Glomerular endothelial cell (primary cell): ENCODE results near the gene NFATC2. TPM values are rescaled to one million over a fixed set of nuclear protein-coding genes. Genes with fewer than 3 reads are reported as not detected.

Source experiments
- DNase-seq: peaks from one replicate; pipeline ENCODE4 v3.0.0-alpha.2; 2011; ENCODE audit warnings: low read depth, low spot score; ENCODE audit errors: extremely low read depth
- total RNA-seq: library from RNA; depleted of rRNA; stranded (reverse); fragments of >200 nt; gene quantifications from 2 replicates; pipeline ENCODE4 v1.2.3, GENCODE V29; 2015

NFATC2 gene
- total RNA-seq, 1 donor from 2014 or later, result 21.6 TPM

DNA sequence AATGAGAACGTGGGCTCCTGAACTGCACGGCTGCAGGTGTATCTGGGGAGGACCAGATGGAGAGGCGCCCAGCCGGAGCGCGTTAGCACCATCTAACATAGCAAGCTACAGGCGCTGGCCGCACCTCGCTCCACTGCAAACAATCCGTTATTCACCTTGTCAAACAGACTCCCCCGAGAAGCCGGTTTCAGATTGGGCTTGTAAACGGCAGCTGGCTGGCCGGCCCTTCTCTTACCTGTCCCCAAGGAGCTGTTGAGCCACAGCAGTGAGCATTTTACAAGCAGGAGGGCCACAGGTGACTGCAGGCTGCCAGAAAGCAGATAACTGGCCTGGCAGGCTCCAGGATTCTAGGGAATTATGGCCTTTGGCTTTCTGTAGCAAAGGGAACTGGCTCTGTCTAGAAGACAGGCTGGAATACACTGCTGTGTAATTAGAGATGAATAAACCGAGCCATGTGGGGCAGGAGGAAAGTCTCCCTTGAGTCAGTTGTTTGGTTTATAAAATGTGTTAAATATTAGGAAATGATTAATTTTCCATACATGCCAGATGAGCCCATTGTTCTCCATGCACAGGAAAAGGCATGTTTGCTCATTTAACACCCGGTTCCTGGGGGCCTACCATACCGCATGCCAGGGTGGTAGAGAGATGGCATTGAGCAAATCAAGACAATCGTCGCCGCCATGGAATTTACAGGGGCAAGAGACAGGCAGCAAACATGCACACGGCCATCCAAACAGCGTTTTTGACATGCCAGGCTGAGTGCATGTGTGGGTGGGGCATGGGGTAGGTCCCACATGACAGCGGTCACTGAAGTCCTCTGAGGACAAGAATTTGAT is 159.3 kb downstream of the NFATC2 start:
- peak; percentile 60 for DNase-seq

DNA sequence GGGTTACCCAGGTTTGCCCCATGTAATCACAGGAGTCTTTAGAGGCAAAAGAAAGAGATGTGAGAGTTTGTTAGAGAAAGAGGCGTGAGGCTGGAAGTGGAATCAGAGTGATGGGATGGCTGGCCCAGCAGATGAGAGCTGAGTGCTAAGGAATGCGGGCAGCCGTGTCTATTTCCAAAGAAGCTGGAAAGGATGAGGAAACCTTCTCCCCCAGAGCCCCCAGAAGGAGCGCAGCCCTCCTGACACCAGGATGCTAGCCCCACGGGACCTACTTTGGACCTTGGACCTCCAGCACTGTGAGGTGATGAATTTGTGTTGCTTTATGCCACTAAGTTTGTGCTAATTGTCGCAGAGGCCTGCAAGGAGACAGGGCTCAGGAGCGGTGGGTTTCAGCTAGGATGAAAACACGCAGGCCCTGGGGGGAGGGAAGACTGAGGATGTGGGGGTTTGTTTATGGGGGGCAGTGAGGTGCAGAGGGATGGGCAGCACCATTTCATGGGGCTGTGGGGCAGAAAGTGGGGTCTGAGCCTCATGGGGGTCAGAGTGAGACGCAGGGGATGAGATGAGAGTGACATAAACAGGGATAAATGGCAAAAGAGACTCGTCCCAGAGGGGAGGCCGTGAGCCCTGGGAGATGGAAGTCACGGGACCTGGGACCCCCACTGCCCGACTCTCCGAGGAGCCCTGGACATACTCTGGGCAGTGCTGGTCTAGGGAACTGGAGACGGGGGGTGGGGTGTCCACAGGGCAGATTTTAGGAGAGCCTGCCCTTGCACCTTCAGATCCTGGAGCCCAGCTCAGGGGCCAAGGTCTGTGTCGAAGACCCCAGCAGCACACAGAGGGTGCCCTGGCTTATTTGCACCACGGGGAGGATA is 160.2 kb downstream of the NFATC2 start:
- DNase-seq, result no peak

DNA sequence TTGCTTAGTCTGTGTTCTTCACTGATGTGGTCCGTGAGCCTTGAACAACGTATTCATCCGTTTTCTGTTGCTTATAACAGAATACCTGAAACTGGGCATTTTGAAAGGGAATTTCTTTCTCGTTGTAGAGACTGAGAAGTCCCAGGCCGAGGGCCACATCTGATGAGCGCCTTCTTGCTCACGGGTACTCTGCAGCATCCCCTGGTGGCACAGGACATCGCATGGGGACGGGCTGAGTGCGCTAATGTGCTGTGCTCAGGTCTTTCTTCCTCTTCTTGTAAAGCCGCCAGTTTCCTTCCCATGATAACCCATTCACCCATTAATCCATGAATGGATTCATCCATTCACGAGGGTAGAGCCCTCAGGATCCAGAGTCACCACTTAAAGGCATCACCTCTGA is 161.0 kb downstream of the NFATC2 start:
- no peak for DNase-seq

DNA sequence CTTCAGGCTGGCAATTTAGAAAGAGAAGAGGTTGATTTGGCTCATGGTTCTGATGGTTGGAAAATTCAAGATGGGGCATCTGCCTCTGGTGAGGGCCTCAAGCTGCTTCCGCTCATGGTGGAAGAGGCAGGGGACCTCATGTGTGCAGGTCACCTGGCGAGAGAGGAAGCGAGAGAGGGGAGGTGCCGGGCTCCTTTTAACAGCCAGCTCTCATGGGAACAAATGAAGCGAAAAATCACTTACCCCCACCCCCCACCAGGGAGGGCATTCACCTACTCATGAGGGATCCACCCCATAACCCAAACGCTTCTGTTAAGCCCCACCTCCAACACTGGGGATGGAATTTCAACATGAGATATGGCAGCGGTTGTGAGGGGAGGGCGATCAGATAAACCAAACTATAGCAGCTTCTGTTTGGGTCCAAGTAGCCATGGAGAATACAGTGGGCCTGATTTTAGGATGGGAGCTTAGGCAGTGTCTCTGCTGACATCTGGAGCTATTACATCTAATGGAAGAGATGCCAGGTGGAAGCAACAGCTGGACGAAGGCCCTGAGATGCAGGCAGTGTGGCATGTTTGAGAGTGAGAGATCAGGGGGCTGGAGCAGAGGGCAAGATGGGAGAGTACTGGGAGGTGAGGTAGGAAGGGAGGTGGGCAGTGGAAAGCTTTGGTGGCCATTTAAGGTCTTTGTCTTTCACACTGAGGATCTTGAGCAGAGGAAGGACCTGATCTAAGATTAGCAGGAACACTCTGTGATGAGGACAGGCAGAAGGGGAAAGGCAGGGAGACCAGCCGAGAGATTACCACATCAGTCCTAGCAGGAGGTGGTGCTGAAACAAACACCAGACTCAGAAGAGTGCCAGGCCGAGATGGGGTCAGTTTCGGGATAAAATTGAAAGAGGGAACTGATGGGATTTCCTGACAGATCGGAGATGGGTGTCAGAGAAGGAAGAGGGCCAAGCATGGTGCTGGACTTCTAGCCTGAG is 161.8 kb downstream of the NFATC2 start:
- DNase-seq, result no peak

DNA sequence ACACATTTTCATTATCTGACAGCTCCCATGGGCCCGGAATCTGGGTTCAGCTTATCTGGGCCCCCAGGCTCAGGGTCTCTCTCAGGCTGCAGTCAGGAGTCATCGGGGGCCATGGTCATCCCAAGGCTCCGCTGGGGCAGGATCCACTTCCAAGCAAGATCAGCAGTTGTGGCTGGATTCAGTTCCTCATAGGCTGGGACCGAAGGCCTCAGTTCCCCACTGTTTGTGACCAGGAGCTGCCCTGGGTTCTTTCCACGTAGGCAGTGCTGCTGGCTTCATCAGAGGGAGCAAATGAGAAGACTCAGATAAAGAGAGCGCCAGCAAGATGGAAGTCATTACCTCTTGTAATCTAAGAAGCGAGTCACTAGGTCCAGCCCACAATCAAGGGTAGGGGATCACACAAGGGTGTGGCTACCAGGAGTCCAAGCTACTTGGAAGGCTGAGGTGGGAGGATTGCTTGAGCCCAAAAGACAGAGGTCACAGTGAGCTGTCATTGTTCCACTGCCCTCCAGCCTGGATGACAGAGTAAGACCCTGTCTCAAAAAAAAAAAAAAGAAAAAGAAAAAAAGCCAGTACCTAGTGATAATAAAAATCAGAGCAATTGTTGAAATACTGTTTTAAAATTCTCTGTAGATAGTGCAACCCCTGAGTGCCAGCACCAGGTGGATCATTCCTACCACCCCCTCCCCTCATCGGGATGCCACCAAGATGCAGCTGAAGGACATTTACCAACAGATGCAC is 162.7 kb downstream of the NFATC2 start:
- DNase-seq, result no peak

DNA sequence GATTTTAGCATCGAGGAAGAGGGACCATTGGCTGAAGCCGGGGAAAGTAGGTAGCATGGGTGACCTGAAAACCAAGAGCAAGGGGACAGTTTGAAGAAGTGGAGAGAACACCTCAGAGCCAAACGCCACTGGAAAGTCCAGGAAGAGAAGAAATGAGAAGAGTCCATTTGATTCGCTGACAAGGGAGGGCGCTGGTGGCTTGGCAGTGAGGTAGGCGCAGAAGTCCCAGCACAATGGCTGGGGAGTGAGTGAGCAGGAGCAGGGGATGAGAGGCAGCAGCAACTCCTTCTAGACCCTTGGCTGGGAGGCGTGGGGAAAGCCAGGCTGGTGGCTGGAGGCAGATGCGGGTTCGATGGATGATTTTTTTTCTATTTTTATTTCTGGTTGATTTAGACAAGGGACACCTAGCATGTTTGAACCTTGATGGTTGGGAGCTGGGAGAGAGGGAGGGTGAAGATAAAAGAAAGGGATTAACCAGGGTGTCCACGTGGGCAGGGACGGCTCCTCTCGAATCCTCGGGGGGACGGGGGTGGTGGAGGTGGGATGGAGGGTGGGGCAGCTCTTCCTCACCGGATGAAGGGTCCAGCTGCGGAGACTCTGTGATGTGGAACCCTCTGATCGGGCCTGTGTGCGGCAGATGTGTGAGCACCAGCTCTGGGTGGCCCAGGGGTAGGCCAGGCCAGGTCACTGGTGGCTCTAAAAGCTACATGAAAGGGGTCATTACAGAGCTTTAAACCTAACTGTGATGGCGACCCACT is 164.2 kb downstream of the NFATC2 start:
- DNase-seq, result no peak

DNA sequence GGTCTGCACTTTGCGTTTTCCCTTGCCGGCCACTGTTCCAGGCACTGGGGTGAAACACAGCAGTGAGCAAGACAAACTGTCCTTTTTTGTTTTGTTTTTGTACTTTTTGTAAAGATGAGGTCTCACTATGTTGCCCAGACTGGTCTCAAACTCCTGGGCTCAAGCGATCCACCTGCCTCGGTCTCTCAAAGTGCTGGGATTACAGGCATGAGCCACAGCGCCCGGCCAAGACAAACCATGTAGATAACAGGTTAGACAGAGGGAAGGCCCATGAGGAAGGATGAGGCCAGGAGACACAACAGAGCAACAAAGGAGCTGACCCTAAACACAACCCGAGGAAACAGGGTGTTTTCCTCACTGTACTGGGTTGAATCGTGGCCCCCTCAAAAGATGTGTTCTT is 165.4 kb downstream of the NFATC2 start:
- DNase-seq, result no peak

DNA sequence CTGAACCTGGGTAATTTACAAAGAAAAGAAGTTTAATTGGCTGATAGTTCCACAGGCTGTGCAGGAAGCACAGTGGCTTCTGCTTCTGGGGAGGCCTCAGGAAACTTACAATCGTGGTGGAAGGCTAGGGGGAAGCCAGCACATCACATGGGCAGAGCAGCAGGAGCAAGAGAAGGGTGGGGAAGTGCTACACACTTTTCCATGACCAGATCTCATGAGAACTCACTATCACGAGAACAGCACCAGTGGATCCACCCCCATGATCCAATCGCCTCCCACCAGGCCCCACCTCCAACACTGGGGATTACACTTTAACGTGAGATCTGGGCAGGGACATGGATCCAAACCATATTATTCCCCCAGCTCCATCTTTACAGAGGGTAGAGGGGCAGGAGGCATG is 166.4 kb downstream of the NFATC2 start:
- no peak for DNase-seq

DNA sequence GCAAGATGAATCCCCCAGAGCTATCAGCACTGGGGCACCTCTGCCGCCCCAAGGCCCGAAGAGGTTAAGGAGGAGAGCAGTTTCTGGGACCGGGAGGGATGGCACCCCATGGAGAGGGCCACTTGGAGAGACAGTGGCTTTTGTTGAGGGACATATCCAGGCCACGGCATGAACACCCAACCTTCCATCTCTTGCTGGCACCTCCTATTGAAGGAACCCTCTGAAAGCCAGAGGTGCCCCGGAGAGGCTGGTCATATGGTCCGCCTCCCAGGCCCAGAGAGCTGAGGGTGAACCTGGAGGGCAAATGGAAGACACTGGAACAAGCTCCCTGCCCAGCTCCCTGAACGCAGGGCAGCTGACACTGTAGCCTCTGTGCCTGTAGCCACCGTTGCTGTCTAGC is 167.0 kb downstream of the NFATC2 start:
- no peak for DNase-seq

DNA sequence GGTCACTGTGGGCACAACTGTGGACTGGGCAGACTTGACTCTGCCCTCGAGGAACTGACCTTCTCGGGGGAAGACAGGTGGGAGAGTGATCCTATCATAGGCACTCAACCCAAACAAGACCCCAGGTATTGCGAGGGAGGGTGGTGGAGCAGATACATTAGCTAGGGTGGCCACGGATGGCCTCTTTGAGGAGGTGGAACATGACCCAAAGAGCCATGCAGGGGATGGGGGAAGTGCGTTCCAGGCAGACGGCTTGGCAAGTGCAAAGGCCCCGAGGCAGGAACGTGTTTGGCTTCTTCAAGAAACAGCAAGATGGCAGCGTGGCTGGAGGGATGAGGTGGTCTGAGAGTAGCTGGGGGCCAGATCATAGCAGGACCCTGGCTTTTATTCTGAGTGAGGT is 167.6 kb downstream of the NFATC2 start:
- no peak for DNase-seq

DNA sequence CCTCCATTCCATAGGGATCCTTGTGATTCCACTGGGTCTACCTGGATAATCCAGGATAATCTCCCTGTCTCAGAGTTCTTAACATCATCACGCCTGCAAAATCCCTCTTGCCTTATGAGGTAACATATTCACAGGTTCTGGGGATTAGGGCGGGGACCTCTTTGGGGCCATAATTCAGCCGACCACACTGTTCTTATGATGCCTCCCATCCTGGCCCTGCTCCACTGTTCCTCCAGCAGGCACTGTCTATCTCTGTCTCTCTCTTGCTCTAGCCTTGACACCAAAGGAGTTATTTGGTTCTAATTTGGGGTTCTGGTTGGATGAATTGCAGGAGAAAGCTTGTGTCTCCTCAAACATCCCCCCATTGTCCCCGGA is 168.1 kb downstream of the NFATC2 start:
- DNase-seq, result no peak

DNA sequence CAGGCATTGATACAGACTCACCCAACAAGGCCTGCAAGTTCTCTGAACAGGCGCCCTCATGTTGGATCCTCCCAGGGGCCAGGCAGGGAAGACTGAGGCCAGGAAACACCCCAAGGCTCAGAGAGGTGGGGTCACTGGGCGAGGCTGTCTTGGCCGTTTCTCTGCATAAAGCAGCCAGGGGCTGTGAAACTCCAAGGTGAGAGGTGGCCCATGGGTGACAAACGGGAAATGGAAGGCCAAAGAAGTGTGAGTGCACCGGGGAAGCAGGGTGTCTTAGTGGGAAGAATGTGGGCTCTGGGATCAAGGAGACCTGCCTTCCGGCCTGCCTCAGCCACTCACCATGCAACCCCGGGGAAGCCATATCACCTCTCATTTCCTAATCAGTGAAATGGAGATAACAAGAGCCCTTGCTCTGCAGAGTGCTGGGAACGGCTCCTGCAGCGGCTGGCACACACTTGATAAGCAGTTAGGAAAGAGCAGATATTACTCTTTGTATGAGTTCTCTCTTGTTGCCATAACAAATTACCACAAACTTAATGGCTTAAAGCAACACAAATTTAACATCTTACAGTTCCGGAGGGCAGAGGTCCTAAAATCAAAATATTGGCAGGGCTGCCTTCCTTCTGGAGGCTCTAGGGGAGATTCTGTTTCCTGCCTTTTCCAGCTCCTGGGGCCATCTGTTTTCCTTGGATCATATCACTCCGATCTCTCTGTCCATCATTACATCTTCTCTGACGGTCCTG is 168.6 kb downstream of the NFATC2 start:
- DNase-seq, result peak; percentile 71

DNA sequence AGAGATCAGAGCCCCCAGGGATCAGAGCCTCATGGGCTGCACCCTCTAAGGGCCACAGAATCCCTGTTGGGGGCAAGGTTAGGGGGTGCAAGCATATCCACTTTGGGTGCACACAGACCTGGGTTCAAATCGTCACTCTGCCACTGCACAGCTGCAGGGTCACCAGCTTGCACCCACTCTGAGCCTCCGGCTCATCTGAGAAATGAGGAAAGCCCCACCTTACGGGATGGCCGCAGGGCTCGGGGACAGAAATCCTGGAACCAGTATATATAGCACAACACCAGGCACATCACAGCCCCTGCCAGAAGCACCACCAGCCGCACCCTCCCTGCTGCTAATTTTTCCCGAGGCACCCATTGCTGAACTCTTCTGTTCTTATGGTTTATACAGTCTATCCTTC is 169.6 kb downstream of the NFATC2 start:
- DNase-seq, result no peak

DNA sequence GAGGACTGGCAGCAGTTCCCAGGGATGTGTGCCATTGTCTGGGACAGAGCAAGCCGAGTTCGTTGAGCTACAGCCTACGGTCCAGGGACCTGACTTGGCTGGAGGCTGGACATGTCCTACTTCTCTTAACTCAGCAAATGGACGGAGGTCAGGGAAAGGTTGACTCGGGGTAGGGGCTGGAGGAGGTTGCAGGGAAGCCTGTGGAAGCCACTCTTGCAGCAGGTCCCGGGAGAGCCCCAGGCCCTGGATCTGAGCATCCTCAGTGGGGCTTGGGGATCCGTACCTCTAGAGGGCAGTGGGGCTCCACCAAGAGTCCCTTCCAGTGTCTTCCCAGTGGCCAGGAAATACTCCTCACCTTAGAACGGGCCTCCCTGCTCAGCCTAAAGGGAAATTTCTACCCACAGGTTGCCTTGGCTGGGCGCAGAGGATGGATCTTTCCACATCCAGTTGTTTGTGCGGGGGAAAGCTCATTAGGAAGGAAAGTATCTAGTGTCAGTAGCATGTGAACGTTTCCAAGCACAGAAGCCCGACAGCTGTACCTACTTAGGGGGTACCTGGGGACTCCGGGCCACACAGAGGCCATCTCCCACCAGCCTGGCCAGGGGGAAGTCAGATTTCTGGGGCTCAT is 170.2 kb downstream of the NFATC2 start:
- DNase-seq, result no peak

DNA sequence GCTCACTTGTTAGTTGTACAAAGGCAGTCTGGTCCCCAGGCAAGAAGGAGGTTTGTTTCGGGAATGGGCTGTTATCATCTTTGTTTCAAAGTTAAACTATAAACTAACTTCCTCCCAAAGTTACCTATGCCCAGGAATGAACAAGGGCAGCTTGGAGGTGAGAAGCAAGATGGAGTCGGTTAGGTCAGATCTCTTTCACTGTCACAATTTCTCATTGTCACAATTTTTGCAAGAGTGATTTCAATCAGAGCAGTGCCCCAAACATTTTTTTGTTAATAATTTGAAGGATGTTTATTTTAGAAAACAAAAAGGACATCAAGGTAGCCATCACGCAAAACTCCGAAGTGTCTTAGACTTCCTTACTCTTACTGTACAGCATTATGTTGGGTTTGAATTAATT is 170.8 kb downstream of the NFATC2 start:
- no peak for DNase-seq

DNA sequence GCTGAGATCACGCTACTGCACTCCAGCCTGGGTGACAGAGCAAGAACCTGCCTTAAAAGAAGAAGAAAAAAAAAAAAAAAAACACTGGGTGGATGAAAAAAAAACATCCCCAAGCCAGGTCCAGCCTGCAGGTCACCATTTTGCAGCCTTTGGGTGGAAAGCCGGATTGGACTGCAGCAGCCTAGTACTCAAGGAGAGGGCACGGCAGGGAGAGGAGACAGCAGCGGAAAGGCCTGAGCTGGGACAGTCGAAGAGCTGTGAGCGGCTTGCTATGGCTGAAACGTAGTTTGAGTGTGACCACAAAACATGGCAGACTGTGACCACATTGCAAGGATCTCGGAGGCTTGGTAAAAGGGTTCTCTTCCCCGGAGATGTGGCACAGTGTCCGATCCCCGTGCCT is 173.0 kb downstream of the NFATC2 start:
- no peak for DNase-seq

DNA sequence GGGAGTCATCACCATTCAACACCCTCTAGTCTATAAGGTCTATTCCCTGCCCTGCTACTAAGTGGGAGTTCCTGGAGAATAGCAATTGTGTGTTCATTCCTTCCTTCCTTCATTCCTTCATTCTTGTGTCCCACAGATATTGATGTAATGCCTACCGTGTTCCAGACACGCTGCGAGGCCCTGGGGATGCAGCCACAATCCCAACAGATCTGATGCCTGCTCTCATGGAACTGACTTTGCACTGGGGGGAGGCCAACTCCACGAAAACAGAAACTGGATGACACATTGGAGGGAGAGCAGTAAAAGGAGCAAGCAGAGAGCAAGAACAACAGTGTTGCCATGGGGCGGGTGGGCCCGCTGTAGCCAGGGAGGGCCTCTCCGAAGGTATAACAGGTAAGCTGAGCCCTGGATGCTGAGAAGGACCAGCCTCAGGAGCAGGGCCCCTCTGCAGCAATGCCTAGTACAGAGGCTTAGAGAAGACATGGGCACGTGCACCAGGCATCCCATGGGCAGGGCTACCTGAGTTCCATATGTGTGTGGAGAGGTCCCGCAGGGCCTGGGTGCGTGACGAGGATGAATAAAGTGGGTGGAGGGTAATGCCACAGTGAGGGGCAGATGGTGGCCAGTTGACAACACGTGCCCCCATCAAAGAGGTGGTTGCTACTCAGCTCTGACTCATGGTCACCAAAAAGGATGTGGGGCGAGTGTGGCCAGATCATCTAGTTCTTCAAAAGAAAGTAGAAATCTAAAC is 173.9 kb downstream of the NFATC2 start:
- no peak for DNase-seq
